SK-N-SH (cell line): Measurements from ENCODE around the gene EFNA3. TPM values are rescaled to one million over a fixed set of nuclear protein-coding genes. Genes with fewer than 3 reads are reported as not detected.

Experiments
- CTCF ChIA-PET: fragments of 300-600, 350-600 bp; formaldehyde crosslinking; extraction: SDS; loops from one replicate; lab custom pipeline; 2021; lab: Yijun Ruan, JAX
- POLR2A ChIA-PET: fragments of 350-600 bp; sonication (Branson Sonifier 250); formaldehyde crosslinking; extraction: SDS; loops from one replicate; lab custom pipeline; 2020; ENCODE audit warnings: antibody characterized with exemption, inconsistent platforms; lab: Yijun Ruan, JAX
- DNase-seq: peaks from one replicate; pipeline ENCODE4 v3.0.0; 2012
- H2AFZ ChIP-seq: fragments of 200-600 bp; sonication (generic); 2 replicates; pipeline ENCODE4 v1.8.1; 2016; ENCODE audit warnings: antibody characterized with exemption, mild to moderate bottlenecking, low read depth
- H3F3A ChIP-seq: fragments of 200-600 bp; sonication (generic); replicated peaks from 2 replicates; pipeline ENCODE3; 2016; ENCODE audit warnings: antibody characterized with exemption, mild to moderate bottlenecking; ENCODE audit not compliant: insufficient read depth
- H3K27ac ChIP-seq, 2 experiments: fragments of 200-500 bp in 1 of 2; fragments of 200-600 bp in 1 of 2; sonication (Bioruptor generic) in 1 of 2; sonication (generic), shearing (Covaris generic) in 1 of 2; 2 replicates each; pipeline versions ENCODE4 v1.5.1 to v1.6.1; 2014 to 2016; ENCODE audit warnings: low read depth in 2 of 2, inconsistent platforms in 1 of 2, low read length in 1 of 2, mild to moderate bottlenecking in 1 of 2, mixed read lengths in 1 of 2
- H3K27me3 ChIP-seq: fragments of 200-600 bp; sonication (generic), shearing (Covaris generic); 2 replicates; pipeline ENCODE4 v1.6.1; 2016; ENCODE audit warnings: mixed run types; ENCODE audit not compliant: insufficient read depth
- H3K36me3 ChIP-seq, 2 experiments: fragments of 200-500 bp in 1 of 2; fragments of 200-600 bp in 1 of 2; sonication (Bioruptor generic) in 1 of 2; sonication (generic) in 1 of 2; replicated peaks in 1 of 2; 2 replicates each; pipeline versions ENCODE3 to v1.5.1; 2014 to 2016; ENCODE audit warnings: low read length in 1 of 2, mild to moderate bottlenecking in 1 of 2; ENCODE audit not compliant: insufficient read depth in 2 of 2, control insufficient read depth in 1 of 2
- H3K4me1 ChIP-seq, 2 experiments: fragments of 200-500 bp in 1 of 2; fragments of 200-600 bp in 1 of 2; sonication (Bioruptor generic) in 1 of 2; sonication (generic), shearing (Covaris generic) in 1 of 2; 2 replicates each; pipeline versions ENCODE4 v1.5.1 to v1.6.1; 2014 to 2016; ENCODE audit warnings: low read depth in 1 of 2, low read length in 1 of 2, mixed run types in 1 of 2; ENCODE audit not compliant: insufficient read depth in 2 of 2, control insufficient read depth in 1 of 2
- H3K4me2 ChIP-seq: fragments of 200-600 bp; sonication (generic), shearing (Covaris generic); 2 replicates; pipeline ENCODE4 v1.6.1; 2017; ENCODE audit warnings: mixed run types
- H3K4me3 ChIP-seq, 2 experiments: fragments of 200-500 bp in 1 of 2; fragments of 200-600 bp in 1 of 2; sonication (Bioruptor generic) in 1 of 2; sonication (generic), shearing (Covaris generic) in 1 of 2; 2 replicates each; pipeline versions ENCODE4 v1.5.1 to v1.8.1; 2014 to 2016; ENCODE audit warnings: low read depth in 2 of 2, inconsistent platforms in 1 of 2, low read length in 1 of 2, mild to moderate bottlenecking in 1 of 2, mixed read lengths in 1 of 2, moderate library complexity in 1 of 2
- H3K79me2 ChIP-seq: fragments of 200-600 bp; sonication (generic); 2 replicates; pipeline ENCODE4 v1.8.1; 2017; ENCODE audit warnings: mild to moderate bottlenecking; ENCODE audit not compliant: insufficient read depth
- H3K9ac ChIP-seq: fragments of 200-600 bp; sonication (generic); 2 replicates; pipeline ENCODE4 v1.6.1; 2017; ENCODE audit warnings: mixed run types
- H3K9me2 ChIP-seq: fragments of 200-600 bp; sonication (generic); 2 replicates; pipeline ENCODE4 v1.6.1; 2017; ENCODE audit warnings: mixed run types
- H3K9me3 ChIP-seq: fragments of 200-600 bp; sonication (generic); 2 replicates; pipeline ENCODE4 v1.6.1; 2017; ENCODE audit warnings: mixed run types, mild to moderate bottlenecking, moderate library complexity
- H4K20me1 ChIP-seq: fragments of 200-600 bp; sonication (generic); 2 replicates; pipeline ENCODE4 v1.6.1; 2017; ENCODE audit warnings: mild to moderate bottlenecking, mixed run types; ENCODE audit not compliant: insufficient read depth
- CTCF ChIP-seq: fragments of 200-600 bp; sonication (generic); IDR thresholded peaks from 2 replicates; pipeline ENCODE4 v1.6.1; 2017; ENCODE audit warnings: antibody characterized with exemption, mild to moderate bottlenecking, moderate library complexity
- FOXJ3 ChIP-seq: sonication (generic); formaldehyde crosslinking; IDR thresholded peaks from 2 replicates; pipeline ENCODE4 v1.5.1; 2020; ENCODE audit warnings: mild to moderate bottlenecking, missing genetic modification reagents
- NFIC ChIP-seq: IDR thresholded peaks from 2 replicates; pipeline ENCODE4 v1.4.0; 2012; ENCODE audit warnings: borderline replicate concordance
- SMC3 ChIP-seq: IDR thresholded peaks from 2 replicates; pipeline ENCODE4 v1.6.1; 2012; ENCODE audit warnings: low read depth, low read length, improper control_type of control experiment
- WGBS: methylation state at CpG from one replicate; pipeline ENCODE4 v1.1.6; 2017; ENCODE audit warnings: low lambda C conversion rate; 5-methylcytosine and 5-hydroxymethylcytosine counted together
- polyA plus RNA-seq, 3 experiments: library from polyadenylated mRNA; depleted of rRNA; stranded (reverse); fragments of >200 nt; gene quantifications; 2 replicates each; pipeline ENCODE4 v1.2.3, GENCODE V29; 2012
- TF ChIP-seq, protein P1 (sequence below): IDR thresholded peaks from 2 replicates; pipeline ENCODE4 v1.4.0; 2012; ENCODE audit warnings: low read depth, borderline replicate concordance
- TF ChIP-seq, protein P2 (sequence below): fragments of 150-350 bp; IDR thresholded peaks from 2 replicates; pipeline ENCODE4 v1.6.1; 2017; ENCODE audit warnings: antibody characterized with exemption, low read length, low read depth, borderline replicate concordance

Gene EFNA3
- polyA plus RNA-seq, 1 of the 3 experiments (the other 2 are of a cell fraction), result 6.0 TPM

GRCh38 chr1:155083865-155084721 lies 5.5 kb downstream of the EFNA3 start:
- ChIA-PET CTCF (interaction anchor here (0.8 to 5.3 kb wide), 22 partner anchors 9 to 167 kb away, joined by 3 to 156 read pairs (median 10); partner anchors contain the start of genes ADAM15, DPM3, EFNA1 and EFNA4), POLR2A (interaction anchor here (0.5 to 2.0 kb wide), 2 partner anchors 26 to 90 kb away, joined by 3 to 4 read pairs; no protein-coding TSS in a partner anchor)

More at GRCh38 chr1:155083865-155084721, 5.5 kb downstream of the EFNA3 start:
- Histone ChIP-seq H2AFZ (peak overlapping the region; percentile 99; the same call in 1 of the 2 replicates), H3K4me3 (peak overlapping the region; percentile 77 to 79), H3F3A (peaks cover 3% of the 10 kb centered on the region), H3K36me3 (no peaks in the 10 kb centered on the region), H3K9me3 (no peaks in the 10 kb centered on the region), H3K79me2 (no peaks in the 10 kb centered on the region), H3K27ac (peak overlapping the region in 1 of 2 experiments; percentile 94; a peak in 3 of 4 replicates), H3K27me3 (peaks cover 23% of the 10 kb centered on the region), H4K20me1 (no peaks in the 10 kb centered on the region), H3K9ac (0 out of 2 replicates have a peak overlapping the region, but pooled peaks have one; percentile 56), H3K4me1 (peaks cover 21 to 29% of the 10 kb centered on the region in 2 experiments; a peak in 3 of 4 replicates), H3K4me2 (peak overlapping the region; percentile 78), H3K9me2 (no peaks in the 10 kb centered on the region)
- peak; percentile 41 for DNase-seq
- 50% methylated on average over 7 of the region's 21 CpGs for WGBS
- peak; percentile 34 for TF ChIP-seq CTCF
- peak; percentile 84 for TF ChIP-seq NFIC
- TF ChIP-seq FOXJ3 (CRISPR knock-in tag), result 0 out of 2 replicates have a peak, but pooled peaks have one; percentile 50
- TF ChIP-seq, protein P1, sequence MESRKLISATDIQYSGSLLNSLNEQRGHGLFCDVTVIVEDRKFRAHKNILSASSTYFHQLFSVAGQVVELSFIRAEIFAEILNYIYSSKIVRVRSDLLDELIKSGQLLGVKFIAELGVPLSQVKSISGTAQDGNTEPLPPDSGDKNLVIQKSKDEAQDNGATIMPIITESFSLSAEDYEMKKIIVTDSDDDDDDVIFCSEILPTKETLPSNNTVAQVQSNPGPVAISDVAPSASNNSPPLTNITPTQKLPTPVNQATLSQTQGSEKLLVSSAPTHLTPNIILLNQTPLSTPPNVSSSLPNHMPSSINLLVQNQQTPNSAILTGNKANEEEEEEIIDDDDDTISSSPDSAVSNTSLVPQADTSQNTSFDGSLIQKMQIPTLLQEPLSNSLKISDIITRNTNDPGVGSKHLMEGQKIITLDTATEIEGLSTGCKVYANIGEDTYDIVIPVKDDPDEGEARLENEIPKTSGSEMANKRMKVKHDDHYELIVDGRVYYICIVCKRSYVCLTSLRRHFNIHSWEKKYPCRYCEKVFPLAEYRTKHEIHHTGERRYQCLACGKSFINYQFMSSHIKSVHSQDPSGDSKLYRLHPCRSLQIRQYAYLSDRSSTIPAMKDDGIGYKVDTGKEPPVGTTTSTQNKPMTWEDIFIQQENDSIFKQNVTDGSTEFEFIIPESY, result no peak
- TF ChIP-seq, protein P2, sequence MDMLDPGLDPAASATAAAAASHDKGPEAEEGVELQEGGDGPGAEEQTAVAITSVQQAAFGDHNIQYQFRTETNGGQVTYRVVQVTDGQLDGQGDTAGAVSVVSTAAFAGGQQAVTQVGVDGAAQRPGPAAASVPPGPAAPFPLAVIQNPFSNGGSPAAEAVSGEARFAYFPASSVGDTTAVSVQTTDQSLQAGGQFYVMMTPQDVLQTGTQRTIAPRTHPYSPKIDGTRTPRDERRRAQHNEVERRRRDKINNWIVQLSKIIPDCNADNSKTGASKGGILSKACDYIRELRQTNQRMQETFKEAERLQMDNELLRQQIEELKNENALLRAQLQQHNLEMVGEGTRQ, result no peak
- peak; percentile 24; the same call in 1 of the 2 replicates for TF ChIP-seq SMC3
